NCI-H460 (cell line): Measurements from ENCODE around the gene LILRB5. TPM values are rescaled to one million over a fixed set of nuclear protein-coding genes. Genes with fewer than 3 reads are reported as not detected.
"Not testable (repeated sequence)": the region's sequence is repeated elsewhere in the genome, so short reads cannot be mapped to it uniquely, and the experiment has no call there.

ENCODE experiments used
- DNase-seq: peaks from one replicate; pipeline ENCODE4 v3.0.0-alpha.2; 2016; ENCODE audit warnings: low read depth; ENCODE audit errors: extremely low read depth
- polyA plus RNA-seq: library from polyadenylated mRNA; depleted of rRNA; stranded (reverse); fragments of >200 nt; gene quantifications from 2 replicates; pipeline ENCODE4 v1.2.3, GENCODE V29; 2014; cell fraction: nucleus; rRNA removed
- total RNA-seq: library from RNA; depleted of rRNA; stranded (reverse); fragments of >200 nt; shearing (Covaris generic); gene quantifications from 2 replicates; pipeline ENCODE4 v1.2.3, GENCODE V29; 2014; rRNA removed

Gene LILRB5
- total RNA-seq, result not detected in 2 replicates
- polyA plus RNA-seq, result not detected in 2 replicates

GRCh38 chr19:54257116-54257480 lies at the start of gene LILRB5:
TSS of gene LILRB5 (minus strand) at chr19:54257273. CDS start at chr19:54257193, 80 bp downstream.
- no peak for DNase-seq

GRCh38 chr19:54305141-54305540 lies 48.1 kb upstream of the LILRB5 start:
- no peak for DNase-seq

- no peak for DNase-seq
These were observed 45.2 kb upstream of the LILRB5 start for GRCh38 chr19:54302257-54302656.

DNA sequence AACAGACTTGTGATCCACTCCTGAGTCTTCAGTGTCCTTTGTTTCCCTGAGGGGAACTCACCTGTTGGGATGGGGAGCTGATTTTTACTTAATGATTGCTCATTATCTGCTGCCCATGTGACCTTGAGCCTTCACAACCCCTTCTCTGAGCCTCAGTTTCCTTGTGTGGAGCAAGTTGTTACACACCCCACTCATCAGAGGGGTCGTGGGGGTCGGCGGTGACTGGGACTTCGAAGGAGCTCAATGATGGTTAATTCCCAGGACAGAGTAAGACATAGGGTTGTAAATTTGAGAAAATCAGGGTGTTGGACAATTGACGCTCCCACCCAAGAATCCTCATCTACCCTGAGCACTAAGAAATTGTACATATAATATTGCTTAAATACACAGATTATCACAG lies 42.4 kb upstream of the LILRB5 start:
- no peak for DNase-seq

DNA sequence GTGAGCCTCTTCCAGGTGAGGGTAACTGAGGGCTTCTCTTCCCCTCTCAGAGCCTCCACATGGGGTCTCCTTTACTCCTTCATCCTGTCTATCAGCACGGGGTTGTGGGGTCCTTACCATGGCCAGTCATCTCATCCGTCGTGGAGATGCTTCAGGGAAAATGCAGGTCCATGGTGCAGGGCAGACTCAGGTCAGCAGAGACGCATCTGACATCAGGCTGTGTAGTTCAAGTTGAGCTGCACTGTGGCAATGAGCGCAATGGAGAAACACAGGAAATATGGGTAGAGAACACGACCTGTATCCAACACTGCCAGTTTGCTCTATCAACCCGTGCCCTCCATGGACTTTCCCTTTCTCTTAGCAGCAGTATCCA lies 42.0 kb upstream of the LILRB5 start:
- DNase-seq, result no peak

DNA sequence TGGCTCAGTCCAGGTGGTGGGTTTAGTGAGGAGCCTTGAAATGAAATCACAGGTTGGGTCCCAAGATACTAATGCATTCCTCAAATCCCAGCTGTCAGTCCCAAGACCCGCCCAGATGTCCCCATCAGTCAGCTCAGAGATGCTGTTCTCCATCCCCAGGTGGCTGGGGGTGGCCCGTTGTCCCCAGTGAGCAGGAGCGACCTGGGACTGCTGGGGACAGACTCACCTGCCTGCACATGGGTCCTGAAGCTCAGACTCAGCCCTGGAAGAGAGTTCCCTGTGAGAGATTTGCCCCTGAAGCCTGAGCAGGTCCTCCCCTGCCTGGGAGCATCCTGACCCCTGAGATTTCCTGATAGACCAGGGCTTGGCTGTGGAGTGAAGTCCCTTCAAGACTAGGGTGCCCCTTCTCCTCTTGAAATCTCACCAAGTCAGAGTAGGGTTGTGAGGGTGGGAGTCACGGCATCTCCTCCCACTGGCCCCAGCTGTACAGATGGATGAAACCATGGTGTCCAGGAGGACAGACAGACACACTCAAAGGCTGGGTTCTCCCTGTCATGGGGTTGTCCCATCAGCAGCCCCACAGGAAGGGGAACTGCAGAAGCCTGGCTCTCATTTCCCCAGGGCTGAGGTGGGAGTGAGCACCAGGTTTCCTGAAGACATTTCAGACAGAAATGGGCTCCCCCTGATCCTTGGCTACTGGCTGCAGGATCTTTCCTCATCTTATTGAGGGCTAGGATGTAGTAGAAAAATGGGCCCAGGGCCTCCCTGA lies 41.5 kb upstream of the LILRB5 start:
- no peak for DNase-seq

GRCh38 chr19:54297759-54298305 lies 40.8 kb upstream of the LILRB5 start:
- no peak for DNase-seq

DNA sequence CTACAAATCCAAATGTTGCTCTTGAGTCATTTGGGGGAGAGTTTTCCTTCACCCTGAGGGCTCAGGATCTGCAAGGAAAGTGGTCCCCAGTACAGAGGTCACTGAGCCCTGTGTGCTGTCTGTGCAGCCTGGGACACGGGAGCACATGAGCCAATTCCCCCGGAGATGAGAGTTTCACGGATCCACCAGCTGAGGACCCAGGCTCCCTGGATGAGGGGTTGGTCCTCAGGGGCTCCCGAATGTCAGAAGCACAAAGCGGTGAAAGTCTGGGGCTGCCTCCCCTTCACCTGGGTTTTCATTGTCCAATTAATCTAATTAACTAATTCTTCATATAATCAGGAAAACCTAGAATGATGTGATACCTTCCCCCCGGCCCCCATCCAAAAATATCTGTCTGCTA lies 37.5 kb upstream of the LILRB5 start:
- no peak for DNase-seq

GRCh38 chr19:54289160-54289559 lies 32.1 kb upstream of the LILRB5 start:
- not testable (repeated sequence) for DNase-seq

GRCh38 chr19:54287456-54287855 lies 30.4 kb upstream of the LILRB5 start:
- DNase-seq, result no peak

DNA sequence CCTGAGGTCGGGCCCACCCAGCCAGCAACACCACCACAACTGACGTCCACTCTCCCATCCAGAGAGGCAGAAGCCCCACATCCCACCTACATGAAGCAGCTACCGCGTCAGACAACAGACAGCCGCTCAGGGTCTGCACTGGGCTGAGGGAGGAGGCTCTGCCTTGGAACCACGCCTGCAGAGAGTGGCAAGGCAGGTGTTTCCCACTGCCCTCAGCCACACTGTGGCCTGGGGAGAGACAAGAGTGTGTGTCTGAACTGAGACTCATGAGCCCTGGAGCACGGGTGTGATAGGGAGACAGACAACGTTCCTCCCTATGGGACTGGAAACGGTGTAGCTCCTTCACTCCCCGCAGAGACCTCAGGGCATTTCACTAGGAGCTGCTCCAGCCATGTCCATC lies 29.2 kb upstream of the LILRB5 start:
- DNase-seq, result not testable (repeated sequence)

- DNase-seq, result not testable (repeated sequence)
These were observed 28.5 kb upstream of the LILRB5 start for GRCh38 chr19:54285427-54286056.

DNA sequence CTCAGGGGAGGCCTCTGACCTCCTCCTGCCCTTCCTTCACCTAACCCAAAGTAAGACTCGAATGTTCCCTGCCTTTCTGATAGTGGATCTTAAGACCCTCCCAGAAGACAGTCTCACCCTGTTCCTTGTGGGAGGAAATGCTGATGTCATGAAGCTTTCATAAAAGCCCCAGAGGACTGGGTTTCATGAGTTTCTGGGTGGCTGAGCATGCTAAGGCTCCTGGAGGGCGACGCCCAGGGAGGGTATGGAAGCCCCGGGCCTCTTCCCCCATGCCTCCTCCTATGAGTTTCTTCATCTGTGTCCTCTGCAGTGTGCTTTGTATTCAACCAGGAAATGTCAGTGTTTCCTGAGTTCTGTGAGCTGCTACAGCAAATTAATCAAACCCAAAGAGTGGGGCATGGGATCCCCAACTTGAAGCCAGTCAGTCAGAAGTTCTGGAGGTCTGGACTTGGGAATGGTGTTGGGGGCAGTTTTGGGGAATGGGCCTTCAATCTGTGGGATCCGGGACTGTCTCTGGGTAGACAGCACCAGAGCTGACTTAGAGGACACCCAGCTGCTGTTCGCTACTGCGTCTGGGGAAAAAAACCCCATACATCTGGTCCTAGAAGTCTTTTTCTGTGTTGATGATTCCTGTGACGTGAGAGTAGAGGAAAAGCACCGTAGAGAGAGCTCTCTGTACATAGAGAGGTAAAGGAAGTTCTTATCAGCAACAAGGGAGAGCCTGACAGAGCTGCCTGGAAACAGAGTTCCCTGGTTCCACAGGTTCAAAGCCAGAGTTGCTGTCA lies 25.8 kb upstream of the LILRB5 start:
- no peak for DNase-seq

DNA sequence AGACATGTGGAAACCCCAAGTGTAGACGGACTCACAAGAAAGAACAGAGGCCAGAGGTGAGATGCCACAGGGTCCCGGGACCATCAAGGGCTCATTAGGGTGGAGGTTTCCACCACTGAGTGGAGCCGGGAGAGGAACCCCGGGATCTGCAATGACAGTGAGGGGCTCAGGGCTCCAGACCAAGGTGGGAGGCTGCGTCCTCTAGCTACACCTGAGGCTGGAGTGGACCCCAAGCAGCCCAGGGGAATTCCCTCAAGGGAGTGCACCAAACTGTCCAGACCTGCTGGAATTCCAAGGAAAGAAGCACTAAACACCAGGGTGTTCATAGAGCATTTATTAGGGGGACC lies 24.6 kb upstream of the LILRB5 start:
- not testable (repeated sequence) for DNase-seq

- DNase-seq, result no peak
These were observed 24.1 kb upstream of the LILRB5 start, which contains the start of gene LILRB2 for GRCh38 chr19:54281007-54281728. TSS of gene LILRB2 (minus strand) at chr19:54281110. CDS start at chr19:54280496, 614 bp downstream.

DNA sequence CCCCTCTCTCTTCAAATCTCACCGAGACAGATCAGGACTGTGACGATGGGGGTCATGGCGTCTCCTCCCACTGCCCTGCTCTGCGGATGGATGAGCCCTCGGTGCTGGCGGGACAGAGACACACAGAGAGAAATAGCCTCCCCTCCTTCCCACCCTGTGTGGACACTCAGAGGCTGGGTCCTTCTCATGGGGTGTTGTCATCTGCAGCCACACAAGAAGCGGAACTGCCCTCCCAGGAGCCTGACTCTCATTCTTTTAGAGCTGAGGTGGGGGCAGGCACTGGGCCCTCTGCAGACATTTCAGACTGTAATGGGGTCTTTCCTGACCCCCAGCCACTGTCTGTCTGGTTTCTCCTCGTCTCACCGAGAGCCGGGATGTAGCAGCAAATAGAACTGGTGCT lies 23.4 kb upstream of the LILRB5 start:
- DNase-seq, result not testable (repeated sequence)

DNA sequence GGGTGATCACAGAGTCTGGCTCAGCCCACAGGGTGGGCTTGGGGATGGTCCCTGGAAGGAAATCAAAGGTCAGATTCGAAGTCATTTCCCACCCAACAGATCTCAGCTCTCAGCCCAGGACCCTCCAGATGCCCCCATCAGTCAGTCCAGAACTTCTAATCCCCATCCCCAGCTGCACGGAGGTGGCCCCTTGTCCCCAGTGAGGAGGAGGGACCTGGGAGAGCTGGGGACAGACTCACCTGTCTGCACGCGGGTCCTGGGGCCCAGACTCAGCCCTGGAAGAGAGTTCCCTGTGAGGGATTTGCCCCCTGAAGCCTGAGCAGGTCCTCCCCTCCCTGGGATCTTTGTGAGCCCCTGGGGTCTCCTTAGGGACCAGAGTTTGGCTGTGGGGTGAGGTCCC lies 23.0 kb upstream of the LILRB5 start:
- DNase-seq, result not testable (repeated sequence)

- no peak for DNase-seq
These were observed 22.4 kb upstream of the LILRB5 start for GRCh38 chr19:54279406-54279962.

DNA sequence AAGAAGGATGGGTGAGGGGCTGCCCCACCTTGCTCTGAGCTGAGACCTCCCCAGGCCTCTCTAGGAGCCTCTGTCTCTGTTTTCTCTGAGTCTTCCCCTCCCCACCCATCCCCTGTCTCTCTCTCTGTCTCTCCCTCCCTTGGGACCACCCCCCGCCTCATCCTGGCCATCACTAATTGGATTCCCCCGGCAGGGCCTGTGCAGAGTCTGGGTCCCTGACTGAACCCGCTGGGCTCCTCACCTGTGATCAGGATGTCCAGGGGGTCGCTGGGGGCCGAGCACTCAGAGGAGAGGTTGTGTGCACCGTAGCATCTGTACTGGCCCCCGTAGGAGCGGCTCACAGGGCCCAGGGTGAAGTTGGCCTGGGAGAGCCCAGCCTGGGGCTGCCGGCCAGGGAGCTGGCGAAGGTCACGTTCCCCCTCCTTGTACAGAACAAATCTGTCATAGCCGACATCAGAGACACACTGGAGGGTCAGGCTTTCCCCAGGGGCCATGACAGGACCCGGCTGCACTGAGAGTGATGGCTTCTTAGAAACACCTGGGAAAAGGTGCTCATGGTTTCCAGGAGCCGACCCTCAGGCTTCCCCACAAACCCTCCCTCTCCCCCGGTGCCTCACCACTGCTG lies 21.6 kb upstream of the LILRB5 start:
- DNase-seq, result not testable (repeated sequence)

- DNase-seq, result not testable (repeated sequence)
These were observed 21.0 kb upstream of the LILRB5 start for GRCh38 chr19:54278056-54278455.
